ENCODE results near the gene EPN1.
A peak's percentile ranks its signal among the peaks of the same experiment; 100 is the strongest.

The EPN1 gene

DNA sequence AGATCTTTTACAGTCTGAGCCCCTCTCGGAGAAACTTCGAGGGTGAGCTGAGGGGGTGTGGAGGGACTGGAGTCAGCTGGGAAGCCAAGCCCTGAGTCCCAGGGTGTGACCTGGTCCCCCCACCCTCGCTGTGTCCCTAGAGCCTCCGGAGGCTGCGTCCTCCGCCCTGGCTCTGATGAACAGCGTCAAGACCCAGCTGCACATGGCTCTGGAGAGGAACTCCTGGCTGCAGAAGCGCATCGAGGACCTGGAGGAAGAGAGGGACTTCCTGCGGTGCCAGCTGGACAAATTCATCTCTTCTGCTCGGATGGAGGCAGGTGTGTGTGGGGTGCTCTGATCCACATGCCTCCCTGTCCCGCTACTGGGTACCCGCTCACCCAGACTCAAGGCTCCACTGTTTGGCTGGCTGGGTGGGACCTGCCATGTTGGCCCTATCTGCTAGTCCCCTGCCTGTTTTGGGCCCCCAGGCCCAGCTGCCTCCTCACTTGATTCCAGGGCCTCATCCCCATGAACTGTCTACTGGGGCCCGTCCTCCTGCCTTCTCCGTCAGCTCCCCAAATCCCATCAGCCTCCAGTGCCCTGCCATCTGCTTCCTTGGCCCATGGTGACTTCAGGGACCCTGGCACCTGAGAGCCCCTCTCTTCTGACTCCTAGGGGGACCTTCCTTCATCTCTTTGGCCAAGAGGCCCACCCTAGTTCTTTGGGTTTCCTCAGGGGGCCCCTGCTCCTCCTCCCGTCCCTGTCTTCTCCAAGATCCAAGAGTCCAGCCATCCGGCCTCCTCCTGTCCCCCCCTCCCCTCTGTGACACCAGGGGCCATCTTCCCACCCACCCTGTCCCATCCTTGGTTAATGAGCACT is 25.5 kb upstream of the EPN1 start:
- peak overlapping the region; percentile 99 for H3K9ac ChIP-seq (ENCODE audit: low read depth, low read length, poor library complexity)
- peak overlapping the region; percentile 95 for H2BK12ac ChIP-seq (ENCODE audit: low read length)
- no peak overlapping the region for H3K14ac ChIP-seq (ENCODE audit: low read length)
- peak overlapping the region; percentile 99 for H2AK5ac ChIP-seq (ENCODE audit: low read depth, low read length)
- no peak overlapping the region for H3K4ac ChIP-seq (ENCODE audit: low read length)
- H3K18ac ChIP-seq (ENCODE audit: low read length): no peak overlapping the region
- no CpG with 5 or more reads among the region's 17 CpGs for WGBS, 2 donors (ENCODE audit: extremely low coverage in 2 of 2, insufficient read length in 2 of 2, insufficient replicate concordance in 1 of 2)
- H3K27me3 ChIP-seq (ENCODE audit: control insufficient read depth in 3 of 3, insufficient read depth in 3 of 3, low read depth in 1 of 3, low read length in 3 of 3): no peaks in the 10 kb centered on the region
- H3K4me1 ChIP-seq (ENCODE audit: control insufficient read depth in 2 of 2, insufficient read depth in 1 of 2, low read depth in 1 of 2, low read length in 2 of 2): peaks cover 12 to 13% of the 10 kb centered on the region in 2 donors
- H3K4me3 ChIP-seq (ENCODE audit: low read length in 2 of 2): peak overlapping the region in 1 of 2 donors; percentile 90
- H3K36me3 ChIP-seq (replicated peaks in 1 of 2; ENCODE audit: control insufficient read depth in 2 of 2, insufficient read depth in 2 of 2, low read length in 2 of 2): peaks cover 27 to 40% of the 10 kb centered on the region in 2 donors
- no peak overlapping the region for H4K91ac ChIP-seq (ENCODE audit: low read depth, low read length, poor library complexity)
- no peak overlapping the region for H4K8ac ChIP-seq (ENCODE audit: low read depth, low read length)
- peaks cover 19% of the 10 kb centered on the region for H3K79me1 ChIP-seq (ENCODE audit: low read depth, low read length)
- H2BK15ac ChIP-seq (ENCODE audit: low read length): peak overlapping the region; percentile 37
- H2BK120ac ChIP-seq (ENCODE audit: low read depth, low read length): no peak overlapping the region
- DNase-seq (ENCODE audit: low spot score): no peak
- H3K9me3 ChIP-seq (replicated peaks in 1 of 2; ENCODE audit: control insufficient read depth in 2 of 2, insufficient read depth in 1 of 2, low read depth in 1 of 2, low read length in 2 of 2): no peaks in the 10 kb centered on the region
- no peak overlapping the region for H3K4me2 ChIP-seq (ENCODE audit: insufficient read depth, low read length, poor library complexity, severe bottlenecking)
- H3K23ac ChIP-seq (ENCODE audit: low read depth, low read length, poor library complexity): no peak overlapping the region
- no peak overlapping the region for H2AFZ ChIP-seq (ENCODE audit: low read length)
- no peak overlapping the region for H3K27ac ChIP-seq (replicated peaks; ENCODE audit: low read length)
- H2BK5ac ChIP-seq (ENCODE audit: low read length): peak overlapping the region; percentile 44

DNA sequence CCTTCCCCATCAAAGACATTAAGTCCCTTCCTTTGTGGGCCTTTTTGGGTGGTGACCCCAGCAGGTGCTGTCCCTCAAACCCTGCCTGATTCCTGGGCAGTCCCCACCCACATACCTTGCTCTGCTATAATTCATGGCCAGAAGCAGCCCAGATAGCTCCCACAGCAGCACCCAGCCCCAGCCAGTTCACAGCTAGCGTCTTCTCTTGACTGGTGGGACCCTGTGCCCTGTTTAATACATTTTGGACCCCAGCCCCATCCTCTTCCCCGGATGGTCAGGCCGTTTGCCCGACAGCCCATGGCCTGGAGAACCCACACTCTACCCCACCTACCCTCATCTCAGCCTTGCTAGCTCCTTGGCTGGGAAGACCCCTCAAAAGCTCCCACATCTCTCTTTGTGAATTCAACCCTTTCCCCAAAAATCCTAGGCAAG is 24.9 kb upstream of the EPN1 start:
- H3K4me2 ChIP-seq (ENCODE audit: insufficient read depth, low read length, poor library complexity, severe bottlenecking): no peak overlapping the region
- peaks cover 10 to 12% of the 10 kb centered on the region in 2 donors for H3K4me1 ChIP-seq (ENCODE audit: control insufficient read depth in 2 of 2, insufficient read depth in 1 of 2, low read depth in 1 of 2, low read length in 2 of 2)
- H3K4ac ChIP-seq (ENCODE audit: low read length): no peak overlapping the region
- no peak overlapping the region for H2BK120ac ChIP-seq (ENCODE audit: low read depth, low read length)
- peak overlapping the region; percentile 43 for H2AK5ac ChIP-seq (ENCODE audit: low read depth, low read length)
- H2BK12ac ChIP-seq (ENCODE audit: low read length): no peak overlapping the region
- H3K18ac ChIP-seq (ENCODE audit: low read length): no peak overlapping the region
- no peak overlapping the region for H2BK5ac ChIP-seq (ENCODE audit: low read length)
- H3K9ac ChIP-seq (ENCODE audit: low read depth, low read length, poor library complexity): no peak overlapping the region
- no CpG with 5 or more reads among the region's 4 CpGs for WGBS, 2 donors (ENCODE audit: extremely low coverage in 2 of 2, insufficient read length in 2 of 2, insufficient replicate concordance in 1 of 2)
- peaks cover 20 to 34% of the 10 kb centered on the region in 2 donors for H3K36me3 ChIP-seq (replicated peaks in 1 of 2; ENCODE audit: control insufficient read depth in 2 of 2, insufficient read depth in 2 of 2, low read length in 2 of 2)
- H3K27ac ChIP-seq (replicated peaks; ENCODE audit: low read length): no peak overlapping the region
- no peak overlapping the region for H4K91ac ChIP-seq (ENCODE audit: low read depth, low read length, poor library complexity)
- H2AFZ ChIP-seq (ENCODE audit: low read length): no peak overlapping the region
- no peaks in the 10 kb centered on the region for H3K27me3 ChIP-seq (ENCODE audit: control insufficient read depth in 3 of 3, insufficient read depth in 3 of 3, low read depth in 1 of 3, low read length in 3 of 3)
- no peaks in the 10 kb centered on the region for H3K9me3 ChIP-seq (replicated peaks in 1 of 2; ENCODE audit: control insufficient read depth in 2 of 2, insufficient read depth in 1 of 2, low read depth in 1 of 2, low read length in 2 of 2)
- no peak overlapping the region for H4K8ac ChIP-seq (ENCODE audit: low read depth, low read length)
- no peak overlapping the region for H3K4me3 ChIP-seq (ENCODE audit: low read length in 2 of 2)
- no peak overlapping the region for H2BK15ac ChIP-seq (ENCODE audit: low read length)
- H3K14ac ChIP-seq (ENCODE audit: low read length): no peak overlapping the region
- no peak overlapping the region for H3K23ac ChIP-seq (ENCODE audit: low read depth, low read length, poor library complexity)
- no peak for DNase-seq (ENCODE audit: low spot score)
- peaks cover 15% of the 10 kb centered on the region for H3K79me1 ChIP-seq (ENCODE audit: low read depth, low read length)

DNA sequence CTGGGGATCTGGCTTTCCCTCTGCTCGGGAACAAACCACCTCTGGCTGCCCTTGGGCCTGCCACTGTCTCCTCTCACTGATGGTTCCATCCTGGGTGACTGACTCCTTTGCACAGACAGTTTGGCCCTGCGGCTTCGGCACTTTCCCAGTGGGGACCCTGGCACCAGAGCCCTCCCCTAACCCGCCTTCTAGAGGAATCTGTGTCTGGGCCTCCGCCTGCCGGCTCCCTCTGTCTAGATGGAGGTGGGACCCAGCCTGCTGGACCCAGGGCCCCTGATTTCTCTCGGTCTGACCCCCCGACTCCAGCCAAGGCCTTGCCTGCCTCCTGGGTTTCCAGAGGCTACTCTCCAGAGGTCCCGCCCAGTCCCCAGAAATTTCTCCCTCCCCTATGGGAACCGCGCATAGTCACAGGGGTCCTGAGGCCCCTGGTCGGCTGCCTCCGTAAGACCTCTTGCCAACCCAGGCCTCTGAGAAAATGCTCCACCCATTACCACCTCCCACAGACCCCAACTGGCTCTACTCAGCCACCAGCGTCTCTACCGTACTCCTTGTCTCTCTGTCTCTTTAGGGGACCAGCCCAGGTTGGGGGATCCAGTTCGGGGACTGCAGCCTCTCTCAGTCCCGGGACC is 24.3 kb upstream of the EPN1 start:
- Histone ChIP-seq H3K9me3 (replicated peaks in 1 of 2; ENCODE audit: control insufficient read depth in 2 of 2, insufficient read depth in 1 of 2, low read depth in 1 of 2, low read length in 2 of 2) (no peaks in the 10 kb centered on the region), H2BK15ac (ENCODE audit: low read length) (no peak overlapping the region), H3K9ac (ENCODE audit: low read depth, low read length, poor library complexity) (no peak overlapping the region), H3K27me3 (ENCODE audit: control insufficient read depth in 3 of 3, insufficient read depth in 3 of 3, low read depth in 1 of 3, low read length in 3 of 3) (no peaks in the 10 kb centered on the region), H3K4me3 (ENCODE audit: low read length in 2 of 2) (no peak overlapping the region), H3K79me1 (ENCODE audit: low read depth, low read length) (peaks cover 17% of the 10 kb centered on the region), H4K8ac (ENCODE audit: low read depth, low read length) (no peak overlapping the region), H2AK5ac (ENCODE audit: low read depth, low read length) (no peak overlapping the region), H4K91ac (ENCODE audit: low read depth, low read length, poor library complexity) (no peak overlapping the region), H3K23ac (ENCODE audit: low read depth, low read length, poor library complexity) (peak overlapping the region; percentile 65), H3K36me3 (replicated peaks in 1 of 2; ENCODE audit: control insufficient read depth in 2 of 2, insufficient read depth in 2 of 2, low read length in 2 of 2) (peaks cover 16 to 31% of the 10 kb centered on the region in 2 donors), H2AFZ (ENCODE audit: low read length) (no peak overlapping the region), H3K27ac (replicated peaks; ENCODE audit: low read length) (no peak overlapping the region), H3K18ac (ENCODE audit: low read length) (no peak overlapping the region), H3K4ac (ENCODE audit: low read length) (no peak overlapping the region), H3K4me2 (ENCODE audit: insufficient read depth, low read length, poor library complexity, severe bottlenecking) (no peak overlapping the region), H3K14ac (ENCODE audit: low read length) (no peak overlapping the region), H2BK12ac (ENCODE audit: low read length) (peak overlapping the region; percentile 41), H3K4me1 (ENCODE audit: control insufficient read depth in 2 of 2, insufficient read depth in 1 of 2, low read depth in 1 of 2, low read length in 2 of 2) (peaks cover 10 to 12% of the 10 kb centered on the region in 2 donors), H2BK5ac (ENCODE audit: low read length) (no peak overlapping the region), H2BK120ac (ENCODE audit: low read depth, low read length) (no peak overlapping the region)
- DNase-seq (ENCODE audit: low spot score): no peak
- no CpG with 5 or more reads among the region's 17 CpGs for WGBS, 2 donors (ENCODE audit: extremely low coverage in 2 of 2, insufficient read length in 2 of 2, insufficient replicate concordance in 1 of 2)

DNA sequence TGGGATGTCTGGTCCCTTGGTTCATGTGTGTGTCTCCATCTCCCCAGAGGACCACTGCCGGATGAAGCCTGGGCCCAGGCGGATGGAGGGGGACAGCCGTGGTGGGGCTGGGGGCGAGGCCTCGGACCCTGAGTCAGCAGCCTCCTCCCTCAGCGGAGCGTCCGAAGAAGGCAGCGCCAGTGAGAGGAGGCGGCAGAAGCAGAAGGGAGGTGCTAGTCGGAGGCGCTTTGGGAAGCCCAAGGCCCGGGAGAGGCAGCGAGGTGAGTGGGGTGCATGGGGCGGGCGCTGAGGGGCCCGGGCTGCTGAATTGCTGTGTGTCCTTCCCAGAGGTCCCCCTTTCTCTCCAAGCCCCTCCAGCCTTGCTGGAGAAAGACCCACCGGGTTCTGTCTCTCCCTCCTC is 23.8 kb upstream of the EPN1 start:
- Histone ChIP-seq H2AFZ (ENCODE audit: low read length) (no peak overlapping the region), H3K9ac (ENCODE audit: low read depth, low read length, poor library complexity) (no peak overlapping the region), H4K8ac (ENCODE audit: low read depth, low read length) (no peak overlapping the region), H2BK12ac (ENCODE audit: low read length) (peak overlapping the region; percentile 41), H2BK120ac (ENCODE audit: low read depth, low read length) (no peak overlapping the region), H3K9me3 (replicated peaks in 1 of 2; ENCODE audit: control insufficient read depth in 2 of 2, insufficient read depth in 1 of 2, low read depth in 1 of 2, low read length in 2 of 2) (no peaks in the 10 kb centered on the region), H3K27me3 (ENCODE audit: control insufficient read depth in 3 of 3, insufficient read depth in 3 of 3, low read depth in 1 of 3, low read length in 3 of 3) (no peaks in the 10 kb centered on the region), H3K36me3 (replicated peaks in 1 of 2; ENCODE audit: control insufficient read depth in 2 of 2, insufficient read depth in 2 of 2, low read length in 2 of 2) (peaks cover 16 to 34% of the 10 kb centered on the region in 2 donors), H3K27ac (replicated peaks; ENCODE audit: low read length) (no peak overlapping the region), H3K79me1 (ENCODE audit: low read depth, low read length) (peaks cover 17% of the 10 kb centered on the region), H2BK5ac (ENCODE audit: low read length) (no peak overlapping the region), H2BK15ac (ENCODE audit: low read length) (no peak overlapping the region), H2AK5ac (ENCODE audit: low read depth, low read length) (no peak overlapping the region), H3K4me2 (ENCODE audit: insufficient read depth, low read length, poor library complexity, severe bottlenecking) (no peak overlapping the region), H3K4me1 (ENCODE audit: control insufficient read depth in 2 of 2, insufficient read depth in 1 of 2, low read depth in 1 of 2, low read length in 2 of 2) (peaks cover 12% of the 10 kb centered on the region in 2 donors), H3K23ac (ENCODE audit: low read depth, low read length, poor library complexity) (no peak overlapping the region), H4K91ac (ENCODE audit: low read depth, low read length, poor library complexity) (no peak overlapping the region), H3K4me3 (ENCODE audit: low read length in 2 of 2) (no peak overlapping the region), H3K18ac (ENCODE audit: low read length) (no peak overlapping the region), H3K14ac (ENCODE audit: low read length) (no peak overlapping the region), H3K4ac (ENCODE audit: low read length) (no peak overlapping the region)
- WGBS, 2 donors (ENCODE audit: extremely low coverage in 2 of 2, insufficient read length in 2 of 2, insufficient replicate concordance in 1 of 2): no CpG with 5 or more reads among the region's 18 CpGs
- DNase-seq (ENCODE audit: low spot score): no peak

All from neuronal stem cell (in vitro differentiated cells).